Lung (tissue), 12 donors: ENCODE measurements around the gene ZW10. TPM values are rescaled to one million over a fixed set of nuclear protein-coding genes. Genes with fewer than 3 reads are reported as not detected.
A peak's percentile ranks its signal among the peaks of the same experiment; 100 is the strongest.

ENCODE experiments used
- ATAC-seq: fragments of 200-7000 bp; cut with Tn5 transposase; one replicate; pipeline ENCODE4 v1.9.1; 2020; ENCODE audit warnings: moderate number of reproducible peaks; ENCODE audit not compliant: insufficient read depth, low FRiP score
- DNase-seq, 3 donors: peaks; one replicate each; pipeline ENCODE4 v3.0.0-alpha.2; 2013 to 2017
- H3K27ac ChIP-seq, 2 donors: one replicate each; pipeline ENCODE4 v1.5.1; 2013; ENCODE audit warnings: mild to moderate bottlenecking in 2 of 2, moderate library complexity in 2 of 2, control low read depth in 1 of 2, inconsistent platforms in 1 of 2, low read depth in 1 of 2, low read length in 1 of 2
- H3K27me3 ChIP-seq, 3 donors: one replicate each; pipeline ENCODE4 v1.5.1; 2013; ENCODE audit warnings: low read length in 2 of 3; ENCODE audit not compliant: control insufficient read depth in 3 of 3, insufficient read depth in 3 of 3
- H3K36me3 ChIP-seq, 4 donors: one replicate each; pipeline ENCODE4 v1.5.1; 2013; ENCODE audit warnings: low read length in 4 of 4, mild to moderate bottlenecking in 1 of 4, moderate library complexity in 1 of 4; ENCODE audit not compliant: control insufficient read depth in 4 of 4, insufficient read depth in 4 of 4
- H3K4me1 ChIP-seq, 5 donors: one replicate each; pipeline ENCODE4 v1.5.1; 2013; ENCODE audit warnings: low read length in 5 of 5, mild to moderate bottlenecking in 2 of 5, moderate library complexity in 1 of 5; ENCODE audit not compliant: control insufficient read depth in 5 of 5, insufficient read depth in 5 of 5
- H3K4me3 ChIP-seq: one replicate; pipeline ENCODE4 v1.5.1; 2013; ENCODE audit warnings: mild to moderate bottlenecking, control low read depth, moderate library complexity
- H3K9ac ChIP-seq, 2 donors: one replicate each; pipeline ENCODE4 v1.5.1; 2013; ENCODE audit warnings: low read length in 2 of 2, control low read depth in 1 of 2; ENCODE audit not compliant: insufficient read depth in 1 of 2
- H3K9me3 ChIP-seq, 4 donors: one replicate each; pipeline ENCODE4 v1.5.1; 2013; ENCODE audit warnings: low read length in 3 of 4, mild to moderate bottlenecking in 1 of 4, moderate library complexity in 1 of 4; ENCODE audit not compliant: control insufficient read depth in 4 of 4, insufficient read depth in 3 of 4
- WGBS, 2 donors: extraction: QIAGEN DNeasy Blood & Tissue Kit; methylation state at CpG; one replicate each; pipeline ENCODE4 v1.1.7; 2013; 5-methylcytosine and 5-hydroxymethylcytosine counted together
- polyA plus RNA-seq, 2 donors: library from polyadenylated mRNA; stranded (reverse); fragments of 200-250 nt; gene quantifications; one replicate each; pipeline ENCODE4 v1.2.1, GENCODE V29; 2013
- total RNA-seq, 2 donors: library from RNA; depleted of rRNA in 1 of 2; stranded (reverse); fragments of >200 nt in 1 of 2; gene quantifications; one replicate each; pipeline ENCODE4 v1.2.1, GENCODE V29; 2014 to 2021
- TF ChIP-seq, protein P1 (sequence below): IDR thresholded peaks from 2 replicates; pipeline ENCODE4 v1.5.1; 2012; ENCODE audit warnings: mild to moderate bottlenecking; ENCODE audit errors: control extremely low read depth, extremely low read depth
- donor health status: control.
- donor health status: control.
- donor health status: Bipolar disorder and iron deficiency.
- donor health status: healthy.
- donor health status: DM: yes; HTN: yes; CAD: no.

The ZW10 gene
- total and polyA plus RNA-seq, 4 donors = 3.2 to 18.5 (median 9.7) TPM

DNA sequence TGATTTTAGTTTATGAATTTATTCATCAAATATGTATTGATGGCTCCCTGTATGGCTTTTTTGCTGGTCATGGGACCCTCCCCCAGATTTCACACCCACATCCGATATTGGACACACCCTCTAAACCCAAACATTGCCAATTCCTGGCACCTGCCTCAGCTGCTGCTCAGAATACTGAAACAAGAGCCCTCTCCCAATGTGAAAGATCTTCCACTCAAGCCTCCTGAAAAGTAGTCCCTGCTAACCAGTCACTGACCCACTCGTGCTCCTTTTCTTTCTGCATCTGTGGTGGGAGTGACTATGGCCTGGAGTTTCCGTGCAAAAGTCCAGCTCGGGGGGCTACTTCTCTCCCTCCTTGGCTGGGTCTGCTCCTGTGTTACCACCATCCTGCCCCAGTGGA lies 6.0 kb upstream of the ZW10 start, which contains the start of gene CLDN25:
Gene CLDN25 (plus strand): TSS at position 301 of the 400 bp plus-strand sequence. CDS start 0 bp downstream, at position 301.
- DNase-seq = no peak
- Histone ChIP-seq H3K36me3 (no peaks in the 10 kb centered on the region), H3K4me3 (no peak within 1 kb of the TSS), H3K27ac (peak within 1 kb of the TSS in 1 of 2 donors; percentile 4), H3K9me3 (no peaks in the 10 kb centered on the region), H3K9ac (no peak within 1 kb of the TSS), H3K27me3 (peaks cover 0 to 8% (median 0%) of the 10 kb centered on the region in 3 donors), H3K4me1 (peaks cover 0 to 2% (median 0%) of the 10 kb centered on the region in 5 donors)
- WGBS, 2 donors = 77 to 85% methylated on average over 4 of the region's 4 CpGs
- TF ChIP-seq, protein P1, sequence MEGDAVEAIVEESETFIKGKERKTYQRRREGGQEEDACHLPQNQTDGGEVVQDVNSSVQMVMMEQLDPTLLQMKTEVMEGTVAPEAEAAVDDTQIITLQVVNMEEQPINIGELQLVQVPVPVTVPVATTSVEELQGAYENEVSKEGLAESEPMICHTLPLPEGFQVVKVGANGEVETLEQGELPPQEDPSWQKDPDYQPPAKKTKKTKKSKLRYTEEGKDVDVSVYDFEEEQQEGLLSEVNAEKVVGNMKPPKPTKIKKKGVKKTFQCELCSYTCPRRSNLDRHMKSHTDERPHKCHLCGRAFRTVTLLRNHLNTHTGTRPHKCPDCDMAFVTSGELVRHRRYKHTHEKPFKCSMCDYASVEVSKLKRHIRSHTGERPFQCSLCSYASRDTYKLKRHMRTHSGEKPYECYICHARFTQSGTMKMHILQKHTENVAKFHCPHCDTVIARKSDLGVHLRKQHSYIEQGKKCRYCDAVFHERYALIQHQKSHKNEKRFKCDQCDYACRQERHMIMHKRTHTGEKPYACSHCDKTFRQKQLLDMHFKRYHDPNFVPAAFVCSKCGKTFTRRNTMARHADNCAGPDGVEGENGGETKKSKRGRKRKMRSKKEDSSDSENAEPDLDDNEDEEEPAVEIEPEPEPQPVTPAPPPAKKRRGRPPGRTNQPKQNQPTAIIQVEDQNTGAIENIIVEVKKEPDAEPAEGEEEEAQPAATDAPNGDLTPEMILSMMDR = no peak
- ATAC-seq = no peak

DNA sequence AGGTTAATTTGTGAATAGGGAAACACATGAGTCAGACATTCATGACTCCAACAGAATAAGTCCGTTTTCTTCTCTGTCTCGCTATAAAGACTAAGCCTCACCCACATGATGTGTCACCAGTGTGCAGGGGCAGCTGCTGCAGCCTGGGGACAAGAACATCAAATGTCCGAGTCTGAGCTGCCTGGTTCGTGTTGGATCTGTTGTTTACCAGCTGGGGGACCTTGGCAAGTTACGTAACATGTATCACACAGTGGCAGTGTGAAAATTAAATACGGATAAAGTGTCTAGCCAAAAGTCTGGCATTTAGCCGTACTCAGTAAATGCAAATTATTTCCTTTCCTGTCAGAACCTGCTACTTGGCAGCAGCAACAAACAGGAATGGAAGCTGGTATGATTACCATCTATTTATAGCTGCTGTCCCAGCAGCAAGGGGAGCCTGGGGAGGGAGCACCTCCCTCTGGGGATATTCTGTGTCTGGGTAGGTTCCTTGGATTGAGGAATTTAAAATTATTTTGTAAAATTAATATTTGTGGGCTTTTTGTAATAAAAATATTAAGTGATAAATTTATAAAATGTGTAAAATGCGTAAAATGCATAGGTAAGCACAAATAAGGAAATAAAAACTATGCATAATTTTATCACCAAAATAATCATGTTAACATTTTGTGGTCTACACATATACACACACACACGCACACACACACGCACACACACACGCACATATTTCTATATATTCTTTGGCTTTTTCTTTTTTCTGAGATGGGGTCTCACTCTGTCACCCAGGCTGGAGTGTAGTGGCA lies 4.8 kb upstream of the ZW10 start:
- H3K4me1 ChIP-seq = peaks cover 0 to 2% (median 0%) of the 10 kb centered on the region in 5 donors
- H3K9ac ChIP-seq = no peak overlapping the region
- ATAC-seq (no peak), DNase-seq (peak in 1 of 3 donors; percentile 5)
- TF ChIP-seq, protein P1 = no peak
- H3K27me3 ChIP-seq = peaks cover 0 to 8% (median 0%) of the 10 kb centered on the region in 3 donors
- H3K36me3 ChIP-seq = peaks cover 0 to 2% (median 0%) of the 10 kb centered on the region in 4 donors
- H3K9me3 ChIP-seq = no peaks in the 10 kb centered on the region
- WGBS, 2 donors = 44 to 58% methylated on average over 11 of the region's 11 CpGs
- peak overlapping the region; percentile 28 to 65 for H3K27ac ChIP-seq
- H3K4me3 ChIP-seq = no peak overlapping the region

DNA sequence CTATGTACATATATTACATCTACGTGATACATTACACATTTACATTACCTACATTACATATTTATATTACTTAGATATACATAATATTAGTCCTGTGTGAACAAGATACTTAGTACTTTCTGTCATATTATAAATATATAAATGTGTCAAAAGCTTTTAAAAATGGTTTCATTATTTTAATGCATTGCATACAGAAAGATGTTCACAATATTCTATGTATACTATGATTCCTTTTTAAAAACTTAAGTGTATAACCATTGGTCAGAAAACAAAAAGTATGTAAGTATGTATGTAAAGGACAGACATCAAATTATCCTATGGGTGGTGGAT lies 647 bp upstream of the ZW10 start:
- no peak overlapping the region for H3K4me3 ChIP-seq
- H3K36me3 ChIP-seq = peaks cover 0 to 5% (median 4%) of the 10 kb centered on the region in 4 donors
- 0 to 2% methylated on average over 1 of the region's 1 CpG for WGBS, 2 donors
- no peak overlapping the region for H3K27ac ChIP-seq
- H3K27me3 ChIP-seq = peaks cover 0 to 8% (median 0%) of the 10 kb centered on the region in 3 donors
- peaks cover 0 to 7% (median 4%) of the 10 kb centered on the region in 5 donors for H3K4me1 ChIP-seq
- H3K9ac ChIP-seq = peak overlapping the region in 1 of 2 donors; percentile 75
- TF ChIP-seq, protein P1 = no peak
- no peak for DNase-seq
- H3K9me3 ChIP-seq = no peaks in the 10 kb centered on the region
- no peak for ATAC-seq
